HG02642 (cell line): Measurements from ENCODE around the gene BHMT.
"Not testable (repeated sequence)": the region's sequence is repeated elsewhere in the genome, so short reads cannot be mapped to it uniquely, and the experiment has no call there.

Experiments
- ATAC-seq: cut with Tn5 transposase; IDR thresholded peaks from one replicate; pipeline ENCODE4 v1.9.1; 2021; ENCODE audit warnings: mild to moderate bottlenecking; ENCODE audit not compliant: unreplicated experiment, poor library complexity

Gene BHMT

GRCh38 chr5:79171635-79172245, 60.1 kb downstream of the BHMT start:
- no peak for ATAC-seq

GRCh38 chr5:79172269-79172668, 60.7 kb downstream of the BHMT start:
- no peak for ATAC-seq

- ATAC-seq, result no peak
Measured at GRCh38 chr5:79173626-79174025, 62.0 kb downstream of the BHMT start.

- ATAC-seq, result not testable (repeated sequence)
Measured at GRCh38 chr5:79180449-79180848, 68.8 kb downstream of the BHMT start.

GRCh38 chr5:79181419-79182022, 69.9 kb downstream of the BHMT start:
- ATAC-seq, result no peak
